NCI-H69 (cell line): ENCODE results near the gene KCNK2.

ENCODE experiments used
- DNase-seq: peaks from one replicate; lab custom pipeline; 2025; lab: John Stamatoyannopoulos, UW

Gene KCNK2

GRCh38 chr1:215095524-215095923, 13.0 kb downstream of the KCNK2 start:
- DNase-seq, result no peak

GRCh38 chr1:215101511-215101910, 19.0 kb downstream of the KCNK2 start:
- no peak for DNase-seq

GRCh38 chr1:215104283-215104682, 21.7 kb downstream of the KCNK2 start:
- DNase-seq, result peak; percentile 19

- no peak for DNase-seq
Measured at GRCh38 chr1:215106067-215106466, 23.5 kb downstream of the KCNK2 start.

GRCh38 chr1:215109171-215109570, 26.6 kb downstream of the KCNK2 start:
- no peak for DNase-seq

- no peak for DNase-seq
Measured at GRCh38 chr1:215111916-215112315, 29.4 kb downstream of the KCNK2 start.

GRCh38 chr1:215113776-215114153, 31.2 kb downstream of the KCNK2 start:
- no peak for DNase-seq

GRCh38 chr1:215114154-215114933, 31.8 kb downstream of the KCNK2 start:
- peak; percentile 67 for DNase-seq

GRCh38 chr1:215115760-215116159, 33.2 kb downstream of the KCNK2 start:
- DNase-seq, result no peak

- peak; percentile 44 for DNase-seq
Measured at GRCh38 chr1:215118081-215118480, 35.5 kb downstream of the KCNK2 start.

GRCh38 chr1:215119056-215119455, 36.5 kb downstream of the KCNK2 start:
- DNase-seq, result no peak

GRCh38 chr1:215119719-215120365, 37.3 kb downstream of the KCNK2 start:
- peak; percentile 26 for DNase-seq

- no peak for DNase-seq
Measured at GRCh38 chr1:215128504-215128903, 46.0 kb downstream of the KCNK2 start.

- DNase-seq, result no peak
Measured at GRCh38 chr1:215131291-215131690, 48.8 kb downstream of the KCNK2 start.

- DNase-seq, result no peak
Measured at GRCh38 chr1:215132156-215132555, 49.6 kb downstream of the KCNK2 start.

- no peak for DNase-seq
Measured at GRCh38 chr1:215133532-215133931, 51.0 kb downstream of the KCNK2 start.

- DNase-seq, result no peak
Measured at GRCh38 chr1:215137985-215138384, 55.4 kb downstream of the KCNK2 start.

- no peak for DNase-seq
Measured at GRCh38 chr1:215140135-215140534, 57.6 kb downstream of the KCNK2 start.

- DNase-seq, result no peak
Measured at GRCh38 chr1:215141460-215141859, 58.9 kb downstream of the KCNK2 start.

GRCh38 chr1:215143497-215143896, 61.0 kb downstream of the KCNK2 start:
- no peak for DNase-seq

- DNase-seq, result peak; percentile 43
Measured at GRCh38 chr1:215146240-215146975, 63.9 kb downstream of the KCNK2 start.

- DNase-seq, result no peak
Measured at GRCh38 chr1:215147024-215147423, 64.5 kb downstream of the KCNK2 start.
